ENCODE data around the gene MBD2. TPM values are rescaled to one million over a fixed set of nuclear protein-coding genes. Genes with fewer than 3 reads are reported as not detected.

Gene MBD2
- total and polyA plus RNA-seq, 2 of the 8 experiments (the other 6 are each of a cell fraction or from before 2014, with no cell fraction given): 36.2 to 52.7 TPM

Small RNA genes lying within 50 kb of the gene (small RNA-seq; reads per million reads assigned to genes)
- gene SNORA37 (ENCODE audit: insufficient read depth): 1.7 reads per million, percentile 6 among the genes with 10 or more reads in this experiment

Other genes starting within 250 kb of the MBD2 start
- 32.4 and 33.5 TPM in 2 replicates for gene POLI, start 44.8 kb upstream of the MBD2 start, total RNA-seq (2021; fragmentation: NEBNext Ultra II Directional; extraction: Animal tissue kit (Norgen Biotek cat#: 25700))
- gene POLI, start 44.8 kb upstream of the MBD2 start, polyA plus RNA-seq (2011; rRNA removed): 12.3 and 15.4 TPM in 2 replicates
- gene STARD6, start 133.2 kb upstream of the MBD2 start, total RNA-seq (2021; fragmentation: NEBNext Ultra II Directional; extraction: Animal tissue kit (Norgen Biotek cat#: 25700)): not detected in 2 replicates
- gene STARD6, start 133.2 kb upstream of the MBD2 start, polyA plus RNA-seq (2011; rRNA removed): not detected in 2 replicates
- 28.8 and 30.9 TPM in 2 replicates for gene C18orf54, start 133.2 kb upstream of the MBD2 start, total RNA-seq (2021; fragmentation: NEBNext Ultra II Directional; extraction: Animal tissue kit (Norgen Biotek cat#: 25700))
- gene C18orf54, start 133.2 kb upstream of the MBD2 start, polyA plus RNA-seq (2011; rRNA removed): 4.1 and 6.7 TPM in 2 replicates

Measured in H1 (cell line).